Mesendoderm (in vitro differentiated cells): Measurements from ENCODE around the gene NCKAP1.

Source experiments
- DNase-seq: peaks from one replicate; pipeline ENCODE4 v3.0.0; 2013
- H2AK5ac ChIP-seq: 2 replicates; pipeline ENCODE4 v1.6.1; 2013; ENCODE audit warnings: low read length, inconsistent platforms
- H2BK120ac ChIP-seq: 2 replicates; pipeline ENCODE4 v1.6.1; 2013; ENCODE audit warnings: low read depth, mild to moderate bottlenecking, low read length, moderate library complexity, mixed read lengths
- H2BK15ac ChIP-seq: replicated peaks from 2 replicates; pipeline ENCODE4 v1.6.1; 2013; ENCODE audit warnings: low read depth, mild to moderate bottlenecking, moderate library complexity
- H2BK5ac ChIP-seq: 2 replicates; pipeline ENCODE4 v1.6.1; 2013; ENCODE audit warnings: low read length, inconsistent platforms
- H3K18ac ChIP-seq: 2 replicates; pipeline ENCODE4 v1.6.1; 2013; ENCODE audit warnings: mild to moderate bottlenecking, low read length, mixed read lengths
- H3K23ac ChIP-seq: one replicate; pipeline ENCODE4 v1.6.1; 2013; ENCODE audit warnings: low read length
- H3K27ac ChIP-seq: 2 replicates; pipeline ENCODE4 v1.5.1; 2013; ENCODE audit warnings: low read depth, mild to moderate bottlenecking, inconsistent platforms, low read length, moderate library complexity
- H3K27me3 ChIP-seq: 2 replicates; pipeline ENCODE4 v1.6.1; 2013; ENCODE audit warnings: low read length, control low read depth, mild to moderate bottlenecking, inconsistent platforms; ENCODE audit not compliant: insufficient read depth, poor library complexity
- H3K36me3 ChIP-seq: 2 replicates; pipeline ENCODE4 v1.6.1; 2013; ENCODE audit warnings: low read length, inconsistent platforms; ENCODE audit not compliant: control insufficient read depth, insufficient read depth
- H3K4ac ChIP-seq: one replicate; pipeline ENCODE4 v1.6.1; 2013; ENCODE audit warnings: low read depth, mild to moderate bottlenecking, low read length, moderate library complexity
- H3K4me1 ChIP-seq: 2 replicates; pipeline ENCODE4 v1.6.1; 2013; ENCODE audit warnings: low read depth, low read length, inconsistent platforms; ENCODE audit not compliant: control insufficient read depth
- H3K4me2 ChIP-seq: 2 replicates; pipeline ENCODE4 v1.6.1; 2013; ENCODE audit warnings: low read length
- H3K4me3 ChIP-seq: 2 replicates; pipeline ENCODE4 v1.5.1; 2013; ENCODE audit warnings: mild to moderate bottlenecking, low read length
- H3K56ac ChIP-seq: one replicate; pipeline ENCODE4 v1.6.1; 2013; ENCODE audit warnings: low read length
- H3K79me1 ChIP-seq: 2 replicates; pipeline ENCODE4 v1.6.1; 2013; ENCODE audit warnings: low read length, inconsistent platforms
- H3K79me2 ChIP-seq: 2 replicates; pipeline ENCODE4 v1.6.1; 2013; ENCODE audit warnings: mild to moderate bottlenecking, low read length; ENCODE audit not compliant: control insufficient read depth, insufficient read depth
- H3K9ac ChIP-seq: 2 replicates; pipeline ENCODE4 v1.6.1; 2013; ENCODE audit warnings: low read length, inconsistent platforms
- H4K5ac ChIP-seq: one replicate; pipeline ENCODE4 v1.6.1; 2013; ENCODE audit warnings: low read length
- H4K8ac ChIP-seq: one replicate; pipeline ENCODE4 v1.6.1; 2013; ENCODE audit warnings: low read depth, mild to moderate bottlenecking, control low read depth, low read length, moderate library complexity
- WGBS: extraction: QIAGEN DNeasy Blood & Tissue Kit; methylation state at CpG from one replicate; pipeline ENCODE4 v1.1.7; 2013; ENCODE audit warnings: low lambda C conversion rate, missing lambda C conversion rate; ENCODE audit not compliant: insufficient coverage; ENCODE audit errors: extremely low coverage; 5-methylcytosine and 5-hydroxymethylcytosine counted together

NCKAP1 gene

DNA sequence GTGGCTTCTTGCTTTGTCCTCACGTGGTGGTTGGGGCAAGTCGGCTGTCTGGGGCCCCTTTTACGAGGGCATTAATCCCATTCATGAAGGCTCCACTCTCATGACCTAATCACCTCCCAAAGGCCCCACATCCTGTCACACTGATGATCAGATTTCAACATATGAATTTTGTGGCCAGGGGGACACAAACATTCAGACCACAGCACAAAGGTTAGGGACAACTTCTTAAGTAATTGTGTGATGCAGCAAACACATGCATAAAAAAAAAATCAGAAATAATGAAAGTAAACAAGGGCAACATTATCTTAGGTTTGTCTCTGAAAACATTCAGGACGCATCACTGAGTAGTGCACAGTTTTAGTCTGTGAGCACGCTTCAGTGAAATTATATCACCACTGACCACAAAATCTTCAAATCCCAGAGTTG is 117.6 kb downstream of the NCKAP1 start:
- no peak overlapping the region for H3K4me3 ChIP-seq
- no peak overlapping the region for H2AK5ac ChIP-seq
- H3K9ac ChIP-seq: no peak overlapping the region
- no peaks in the 10 kb centered on the region for H3K79me2 ChIP-seq
- no peak overlapping the region for H2BK15ac ChIP-seq
- no peak overlapping the region for H3K4ac ChIP-seq
- no peak overlapping the region for H4K8ac ChIP-seq
- no peaks in the 10 kb centered on the region for H3K36me3 ChIP-seq
- no peak overlapping the region for H3K27ac ChIP-seq
- H3K79me1 ChIP-seq: no peaks in the 10 kb centered on the region
- H3K4me2 ChIP-seq: no peak overlapping the region
- DNase-seq: no peak
- no peak overlapping the region for H2BK5ac ChIP-seq
- no CpG with 5 or more reads among the region's 5 CpGs for WGBS
- no peak overlapping the region for H3K56ac ChIP-seq
- H3K4me1 ChIP-seq: peaks cover 2% of the 10 kb centered on the region
- no peaks in the 10 kb centered on the region for H3K27me3 ChIP-seq
- H4K5ac ChIP-seq: no peak overlapping the region
- H3K18ac ChIP-seq: no peak overlapping the region
- H2BK120ac ChIP-seq: no peak overlapping the region
- no peak overlapping the region for H3K23ac ChIP-seq

DNA sequence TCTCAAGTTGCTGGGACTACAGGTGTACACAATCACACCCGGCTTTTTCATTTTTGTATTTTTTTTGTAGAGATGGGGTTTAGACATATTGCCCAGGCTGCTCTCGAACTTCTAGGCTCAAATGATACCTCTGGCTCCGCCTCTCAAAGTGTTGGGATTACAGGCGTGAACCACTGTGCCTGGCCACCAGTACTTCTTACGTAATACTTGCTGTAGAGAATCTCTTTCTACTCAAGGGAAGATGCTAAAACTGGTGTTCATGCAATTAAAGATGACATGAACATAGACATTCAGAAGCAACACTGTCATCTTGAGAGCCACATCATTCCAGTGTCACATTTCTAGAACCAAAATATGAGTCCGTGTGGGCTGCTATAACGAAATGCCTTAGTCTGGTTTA is 118.2 kb downstream of the NCKAP1 start:
- Histone ChIP-seq H2BK5ac (no peak overlapping the region), H3K4me1 (peaks cover 2% of the 10 kb centered on the region), H2AK5ac (no peak overlapping the region), H3K18ac (no peak overlapping the region), H3K4ac (no peak overlapping the region), H3K36me3 (no peaks in the 10 kb centered on the region), H3K4me3 (no peak overlapping the region), H2BK15ac (no peak overlapping the region), H3K56ac (no peak overlapping the region), H3K79me1 (no peaks in the 10 kb centered on the region), H2BK120ac (no peak overlapping the region), H4K5ac (no peak overlapping the region), H3K4me2 (no peak overlapping the region), H4K8ac (no peak overlapping the region), H3K9ac (no peak overlapping the region), H3K79me2 (no peaks in the 10 kb centered on the region), H3K27me3 (no peaks in the 10 kb centered on the region), H3K23ac (no peak overlapping the region), H3K27ac (no peak overlapping the region)
- no CpG with 5 or more reads among the region's 7 CpGs for WGBS
- no peak for DNase-seq

DNA sequence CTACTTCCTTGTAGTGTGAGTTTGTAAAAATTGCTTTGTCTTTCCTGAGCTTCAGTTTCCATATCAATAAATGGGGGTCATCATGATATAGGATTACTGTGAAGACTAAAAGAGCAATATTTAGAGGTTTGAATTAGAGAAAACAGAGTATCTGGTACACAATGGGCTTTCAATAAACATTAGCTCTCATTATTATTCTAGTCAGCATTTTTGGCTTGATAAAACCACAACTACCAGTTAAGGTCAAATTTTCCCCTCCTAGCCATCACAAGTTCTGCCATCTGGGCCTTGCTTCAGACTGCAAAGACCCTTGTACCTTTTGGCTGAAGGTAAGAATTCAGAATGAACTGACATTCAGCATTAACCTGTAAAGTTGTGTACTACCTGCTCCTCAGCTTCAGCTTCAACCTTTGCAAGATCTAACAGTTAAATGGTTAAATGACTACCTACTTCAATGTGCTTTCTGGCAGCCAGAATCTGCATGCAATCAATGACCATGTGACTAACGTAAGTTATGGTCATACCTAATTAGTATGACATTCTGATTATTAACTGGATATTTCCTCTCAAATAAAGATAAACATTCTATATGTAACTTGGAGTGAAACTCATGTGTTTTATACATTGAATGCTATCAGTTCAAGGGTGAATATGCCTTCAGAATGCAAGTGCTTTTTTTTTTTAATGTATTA is 119.2 kb downstream of the NCKAP1 start:
- Histone ChIP-seq H3K56ac (no peak overlapping the region), H3K4me2 (no peak overlapping the region), H2BK15ac (no peak overlapping the region), H3K18ac (no peak overlapping the region), H3K4ac (no peak overlapping the region), H3K9ac (no peak overlapping the region), H4K5ac (no peak overlapping the region), H2BK5ac (no peak overlapping the region), H3K79me2 (no peaks in the 10 kb centered on the region), H3K4me1 (peaks cover 2% of the 10 kb centered on the region), H2AK5ac (no peak overlapping the region), H3K79me1 (no peaks in the 10 kb centered on the region), H2BK120ac (no peak overlapping the region), H3K36me3 (no peaks in the 10 kb centered on the region), H3K4me3 (no peak overlapping the region), H4K8ac (no peak overlapping the region), H3K27ac (no peak overlapping the region), H3K27me3 (no peaks in the 10 kb centered on the region), H3K23ac (no peak overlapping the region)
- no peak for DNase-seq
- no CpG with 5 or more reads among the region's 1 CpG for WGBS

- no peak overlapping the region for H3K4me2 ChIP-seq
- no peak overlapping the region for H2BK120ac ChIP-seq
- H3K56ac ChIP-seq: no peak overlapping the region
- H3K23ac ChIP-seq: no peak overlapping the region
- H4K5ac ChIP-seq: no peak overlapping the region
- H4K8ac ChIP-seq: no peak overlapping the region
- no peak overlapping the region for H3K4ac ChIP-seq
- peaks cover 2% of the 10 kb centered on the region for H3K4me1 ChIP-seq
- no peak overlapping the region for H3K18ac ChIP-seq
- no peaks in the 10 kb centered on the region for H3K79me2 ChIP-seq
- H3K27ac ChIP-seq: no peak overlapping the region
- H2BK15ac ChIP-seq: no peak overlapping the region
- no peaks in the 10 kb centered on the region for H3K27me3 ChIP-seq
- H2AK5ac ChIP-seq: no peak overlapping the region
- H3K36me3 ChIP-seq: no peaks in the 10 kb centered on the region
- no peak overlapping the region for H2BK5ac ChIP-seq
- H3K9ac ChIP-seq: no peak overlapping the region
- DNase-seq: no peak
- H3K4me3 ChIP-seq: no peak overlapping the region
- no peaks in the 10 kb centered on the region for H3K79me1 ChIP-seq
These were observed 120.3 kb downstream of the NCKAP1 start for GRCh38 chr2:182917924-182918323.

DNA sequence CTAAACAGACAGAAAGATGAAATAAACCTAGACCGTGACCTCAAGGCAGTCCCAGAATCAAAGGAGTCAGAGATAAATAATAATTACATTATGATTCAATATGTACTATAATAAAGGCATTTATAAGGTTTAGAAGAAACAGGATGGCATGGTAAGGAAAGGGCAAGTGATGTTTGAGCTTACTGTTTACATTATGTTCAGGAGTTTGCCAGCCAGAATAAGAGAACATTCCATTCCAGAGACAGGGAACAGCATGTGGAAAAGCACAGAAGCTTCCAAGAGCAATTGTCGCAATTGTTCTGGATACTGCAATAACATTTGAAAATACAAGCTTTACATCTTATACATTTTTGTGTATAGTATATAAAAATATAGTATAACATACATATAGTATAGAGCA is 121.8 kb downstream of the NCKAP1 start:
- Histone ChIP-seq H2BK5ac (no peak overlapping the region), H4K8ac (no peak overlapping the region), H2AK5ac (no peak overlapping the region), H2BK15ac (no peak overlapping the region), H2BK120ac (no peak overlapping the region), H3K4me1 (peaks cover 2% of the 10 kb centered on the region), H4K5ac (no peak overlapping the region), H3K36me3 (no peaks in the 10 kb centered on the region), H3K18ac (no peak overlapping the region), H3K79me1 (no peaks in the 10 kb centered on the region), H3K4me2 (no peak overlapping the region), H3K56ac (no peak overlapping the region), H3K4me3 (no peak overlapping the region), H3K4ac (no peak overlapping the region), H3K9ac (no peak overlapping the region), H3K79me2 (no peaks in the 10 kb centered on the region), H3K27ac (no peak overlapping the region), H3K23ac (no peak overlapping the region), H3K27me3 (no peaks in the 10 kb centered on the region)
- no CpG with 5 or more reads among the region's 2 CpGs for WGBS
- no peak for DNase-seq
